GM23338 (cell line): ENCODE results near the gene ZNF536. TPM values are rescaled to one million over a fixed set of nuclear protein-coding genes. Genes with fewer than 3 reads are reported as not detected.
A peak's percentile ranks its signal among the peaks of the same experiment; 100 is the strongest.

Experiments
- ATAC-seq: fragments of 200-7000 bp; cut with Tn5 transposase; 3 replicates; pipeline ENCODE4 v1.9.1; 2020
- DNase-seq: peaks from one replicate; pipeline ENCODE4 v3.0.0-alpha.2; 2015; ENCODE audit warnings: low spot score
- H2AFZ ChIP-seq: fragments of 200-600 bp; sonication (generic); 2 replicates; pipeline ENCODE4 v1.8.0; 2016; ENCODE audit warnings: antibody characterized with exemption, mild to moderate bottlenecking, moderate library complexity
- H3F3A ChIP-seq: fragments of 200-600 bp; sonication (generic); replicated peaks from 2 replicates; pipeline ENCODE4 v1.8.0; 2017; ENCODE audit warnings: antibody characterized with exemption, mixed run types, low read depth
- H3K27ac ChIP-seq: fragments of 200-600 bp; sonication (generic); 2 replicates; pipeline ENCODE4 v1.6.1; 2016; ENCODE audit warnings: low read depth
- H3K27me3 ChIP-seq: fragments of 200-600 bp; sonication (generic); 2 replicates; pipeline ENCODE4 v1.8.0; 2016; ENCODE audit warnings: mild to moderate bottlenecking, mixed run types, moderate library complexity; ENCODE audit not compliant: insufficient read depth
- H3K36me3 ChIP-seq: fragments of 200-600 bp; sonication (generic); 2 replicates; pipeline ENCODE4 v1.8.0; 2016; ENCODE audit warnings: mild to moderate bottlenecking; ENCODE audit not compliant: insufficient read depth
- H3K4me1 ChIP-seq: fragments of 200-600 bp; sonication (generic); 2 replicates; pipeline ENCODE4 v1.8.0; 2016; ENCODE audit warnings: mild to moderate bottlenecking, moderate library complexity; ENCODE audit not compliant: insufficient read depth
- H3K4me2 ChIP-seq: fragments of 200-600 bp; sonication (generic); 2 replicates; pipeline ENCODE4 v1.7.1; 2017; ENCODE audit warnings: mixed run types
- H3K4me3 ChIP-seq: fragments of 200-600 bp; sonication (generic); 2 replicates; pipeline ENCODE4 v1.6.1; 2016; ENCODE audit warnings: mixed run types
- H3K79me2 ChIP-seq: fragments of 200-600 bp; sonication (generic); replicated peaks from 2 replicates; pipeline ENCODE4 v1.8.0; 2017; ENCODE audit warnings: mild to moderate bottlenecking; ENCODE audit not compliant: insufficient read depth
- H3K9me2 ChIP-seq: fragments of 200-600 bp; sonication (generic); 2 replicates; pipeline ENCODE4 v1.8.0; 2017; ENCODE audit not compliant: insufficient read depth
- H4K20me1 ChIP-seq: fragments of 200-600 bp; sonication (generic); replicated peaks from 2 replicates; pipeline ENCODE4 v1.8.0; 2017; ENCODE audit warnings: mild to moderate bottlenecking; ENCODE audit not compliant: insufficient read depth
- H3K27ac Mint-ChIP-seq: 2 replicates; pipeline ENCODE4 v1.8.0; 2020; ENCODE audit warnings: inconsistent platforms, mild to moderate bottlenecking, moderate library complexity, mixed read lengths
- H3K27me3 Mint-ChIP-seq: 3 replicates; pipeline ENCODE4 v1.8.0; 2022; ENCODE audit warnings: low read depth, mild to moderate bottlenecking, moderate library complexity, mixed read lengths, inconsistent platforms; ENCODE audit not compliant: insufficient read depth, poor library complexity
- H3K36me3 Mint-ChIP-seq: 3 replicates; pipeline ENCODE4 v1.8.0; 2021; ENCODE audit warnings: low read depth, mild to moderate bottlenecking, inconsistent platforms, moderate library complexity, mixed read lengths
- H3K4me1 Mint-ChIP-seq: 3 replicates; pipeline ENCODE4 v1.8.0; 2020; ENCODE audit warnings: mild to moderate bottlenecking, inconsistent platforms, mixed read lengths
- H3K4me3 Mint-ChIP-seq: 3 replicates; pipeline ENCODE4 v1.8.0; 2021; ENCODE audit warnings: moderate library complexity, mild to moderate bottlenecking, inconsistent platforms, mixed read lengths
- H3K9me3 Mint-ChIP-seq: 3 replicates; pipeline ENCODE4 v1.8.0; 2020; ENCODE audit warnings: moderate library complexity, mild to moderate bottlenecking, inconsistent platforms, mixed read lengths
- EZH2 ChIP-seq: fragments of 200-600 bp; sonication (generic); IDR thresholded peaks from one replicate; pipeline ENCODE4 v1.8.0; 2017; ENCODE audit warnings: antibody characterized with exemption, mild to moderate bottlenecking, low read depth; ENCODE audit not compliant: unreplicated experiment
- JUNB ChIP-seq: IDR thresholded peaks from one replicate; pipeline ENCODE4 v1.6.1; 2016; ENCODE audit warnings: antibody characterized with exemption; ENCODE audit not compliant: unreplicated experiment
- POLR2AphosphoS5 ChIP-seq: IDR thresholded peaks from 2 replicates; pipeline ENCODE4 v1.6.1; 2016; ENCODE audit warnings: antibody characterized with exemption, low read depth
- REST ChIP-seq: IDR thresholded peaks from one replicate; pipeline ENCODE4 v1.6.1; 2018; ENCODE audit warnings: antibody characterized with exemption; ENCODE audit not compliant: unreplicated experiment
- STAT1 ChIP-seq: IDR thresholded peaks from one replicate; pipeline ENCODE4 v1.6.1; 2016; ENCODE audit warnings: antibody characterized with exemption; ENCODE audit not compliant: unreplicated experiment
- ZNF114 ChIP-seq: fragments of 250-450 bp; sonication (Bioruptor Pico); IDR thresholded peaks from 2 replicates; pipeline ENCODE4 v1.5.0; 2020; ENCODE audit warnings: mild to moderate bottlenecking, moderate library complexity
- ZNF331 ChIP-seq: fragments of 250-450 bp; sonication (Bioruptor Pico); IDR thresholded peaks from 2 replicates; pipeline ENCODE4 v1.5.0; 2020; ENCODE audit warnings: low read depth, mild to moderate bottlenecking, moderate library complexity
- polyA plus RNA-seq: library from polyadenylated mRNA; unstranded; fragments of >200 nt; fragmentation: Nextera tagmentation; extraction: Ambion mirVana; gene quantifications from 2 replicates; pipeline ENCODE4 v1.2.1, GENCODE V29; 2016
- total RNA-seq: library from RNA; depleted of rRNA; stranded (reverse); fragments of >200 nt; shearing (Covaris generic); gene quantifications from 2 replicates; pipeline ENCODE4 v1.2.3, GENCODE V29; 2014
- TF ChIP-seq, protein P1 (sequence below): IDR thresholded peaks from 2 replicates; pipeline ENCODE4 v1.6.1; 2016; ENCODE audit warnings: antibody characterized with exemption
- TF ChIP-seq, protein P2 (sequence below), 2 experiments: fragments of 200-600 bp in 1 of 2; sonication (generic) in 1 of 2; conservative IDR thresholded peaks; 2 replicates each; pipeline versions ENCODE4 v1.5.1 to v1.6.1; 2016 to 2017; ENCODE audit warnings: antibody characterized with exemption in 2 of 2, low read depth in 2 of 2, mild to moderate bottlenecking in 2 of 2, moderate library complexity in 1 of 2

ZNF536 gene
- total and polyA plus RNA-seq, 2 experiments from 2014 or later, result 0.07 TPM; not detected in 1

DNA sequence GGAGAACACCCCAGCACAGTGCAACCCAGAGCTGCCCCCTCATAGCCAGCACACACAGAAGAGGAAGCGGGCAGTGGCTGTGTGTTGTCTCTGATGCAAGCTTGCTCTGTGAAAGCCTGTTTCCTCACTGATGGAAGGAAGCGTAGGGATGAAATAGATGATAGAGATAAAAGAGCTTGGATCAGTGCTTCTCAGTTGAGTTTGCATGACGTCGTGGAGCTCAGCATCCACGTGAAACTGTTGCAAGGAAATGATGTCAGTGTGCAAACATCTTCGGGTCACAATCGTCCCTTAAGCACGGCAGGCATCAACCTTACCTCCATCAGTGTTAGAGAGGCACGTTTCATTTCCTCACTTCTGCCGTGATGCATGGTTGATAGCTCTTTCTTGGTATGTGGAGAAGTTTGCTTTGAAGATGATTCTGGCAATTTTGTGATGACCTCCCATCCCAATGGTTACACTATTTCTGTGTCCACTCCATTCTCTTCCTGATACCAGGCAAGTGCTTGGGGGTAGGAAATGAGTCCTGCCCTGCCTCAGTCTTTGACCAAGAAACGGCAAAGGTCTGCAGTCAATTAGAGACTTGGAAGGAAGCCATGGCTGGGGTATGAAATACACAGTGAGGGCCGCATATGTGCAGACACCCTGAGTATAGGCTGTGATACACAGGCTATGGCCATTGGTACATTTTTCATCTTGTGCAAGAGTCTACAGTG lies 183.0 kb downstream of the ZNF536 start (continued):
- no peak for TF ChIP-seq REST
- no peak for TF ChIP-seq ZNF331 (CRISPR knock-in tag)
- TF ChIP-seq ZNF114 (CRISPR knock-in tag), result no peak
- TF ChIP-seq JUNB, result no peak
- TF ChIP-seq EZH2, result no peak
- TF ChIP-seq STAT1, result no peak
- TF ChIP-seq, protein P1, sequence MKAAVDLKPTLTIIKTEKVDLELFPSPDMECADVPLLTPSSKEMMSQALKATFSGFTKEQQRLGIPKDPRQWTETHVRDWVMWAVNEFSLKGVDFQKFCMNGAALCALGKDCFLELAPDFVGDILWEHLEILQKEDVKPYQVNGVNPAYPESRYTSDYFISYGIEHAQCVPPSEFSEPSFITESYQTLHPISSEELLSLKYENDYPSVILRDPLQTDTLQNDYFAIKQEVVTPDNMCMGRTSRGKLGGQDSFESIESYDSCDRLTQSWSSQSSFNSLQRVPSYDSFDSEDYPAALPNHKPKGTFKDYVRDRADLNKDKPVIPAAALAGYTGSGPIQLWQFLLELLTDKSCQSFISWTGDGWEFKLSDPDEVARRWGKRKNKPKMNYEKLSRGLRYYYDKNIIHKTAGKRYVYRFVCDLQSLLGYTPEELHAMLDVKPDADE, result no peak
- no peak for TF ChIP-seq POLR2AphosphoS5

- Histone ChIP-seq H3K27ac (no peak overlapping the region), H3K9me2 (peaks cover 14% of the 10 kb centered on the region; the same call in 1 of the 2 replicates), H3K36me3 (no peaks in the 10 kb centered on the region), H2AFZ (peak overlapping the region; percentile 59; the same call in 1 of the 2 replicates), H3K4me2 (no peak overlapping the region), H3F3A (0 out of 2 replicates have a peak, but pooled peaks cover 2% of the 10 kb centered on the region), H3K79me2 (no peaks in the 10 kb centered on the region), H3K4me1 (peaks cover 36% of the 10 kb centered on the region), H3K4me3 (no peak overlapping the region), H4K20me1 (no peaks in the 10 kb centered on the region), H3K27me3 (no peaks in the 10 kb centered on the region)
- Mint-ChIP-seq H3K9me3 (no peaks in the 10 kb centered on the region), H3K4me1 (peaks cover 58% of the 10 kb centered on the region), H3K27me3 (peaks cover 14% of the 10 kb centered on the region), H3K4me3 (no peak overlapping the region), H3K27ac (no peak overlapping the region), H3K36me3 (no peaks in the 10 kb centered on the region)
- DNase-seq, result no peak
- no peak for ATAC-seq
- TF ChIP-seq POLR2AphosphoS5, result no peak
Observed at GRCh38 chr19:30555791-30556110, 183.6 kb downstream of the ZNF536 start.

GRCh38 chr19:30556230-30556711 lies 184.1 kb downstream of the ZNF536 start:
- Mint-ChIP-seq H3K27me3 (peaks cover 13% of the 10 kb centered on the region), H3K4me3 (no peak overlapping the region), H3K4me1 (peaks cover 52% of the 10 kb centered on the region), H3K27ac (no peak overlapping the region), H3K36me3 (no peaks in the 10 kb centered on the region), H3K9me3 (no peaks in the 10 kb centered on the region)
- Histone ChIP-seq H3F3A (0 out of 2 replicates have a peak, but pooled peaks cover 2% of the 10 kb centered on the region), H3K27me3 (no peaks in the 10 kb centered on the region), H3K4me1 (peaks cover 36% of the 10 kb centered on the region), H3K4me3 (no peak overlapping the region), H2AFZ (peak overlapping the region; percentile 59; the same call in 1 of the 2 replicates), H3K9me2 (peaks cover 18% of the 10 kb centered on the region), H3K4me2 (no peak overlapping the region), H3K79me2 (no peaks in the 10 kb centered on the region), H4K20me1 (no peaks in the 10 kb centered on the region), H3K36me3 (no peaks in the 10 kb centered on the region), H3K27ac (no peak overlapping the region)
- peak; percentile 55 for DNase-seq
- TF ChIP-seq ZNF331 (CRISPR knock-in tag) (no peak), POLR2AphosphoS5 (no peak)
- TF ChIP-seq, protein P2, sequence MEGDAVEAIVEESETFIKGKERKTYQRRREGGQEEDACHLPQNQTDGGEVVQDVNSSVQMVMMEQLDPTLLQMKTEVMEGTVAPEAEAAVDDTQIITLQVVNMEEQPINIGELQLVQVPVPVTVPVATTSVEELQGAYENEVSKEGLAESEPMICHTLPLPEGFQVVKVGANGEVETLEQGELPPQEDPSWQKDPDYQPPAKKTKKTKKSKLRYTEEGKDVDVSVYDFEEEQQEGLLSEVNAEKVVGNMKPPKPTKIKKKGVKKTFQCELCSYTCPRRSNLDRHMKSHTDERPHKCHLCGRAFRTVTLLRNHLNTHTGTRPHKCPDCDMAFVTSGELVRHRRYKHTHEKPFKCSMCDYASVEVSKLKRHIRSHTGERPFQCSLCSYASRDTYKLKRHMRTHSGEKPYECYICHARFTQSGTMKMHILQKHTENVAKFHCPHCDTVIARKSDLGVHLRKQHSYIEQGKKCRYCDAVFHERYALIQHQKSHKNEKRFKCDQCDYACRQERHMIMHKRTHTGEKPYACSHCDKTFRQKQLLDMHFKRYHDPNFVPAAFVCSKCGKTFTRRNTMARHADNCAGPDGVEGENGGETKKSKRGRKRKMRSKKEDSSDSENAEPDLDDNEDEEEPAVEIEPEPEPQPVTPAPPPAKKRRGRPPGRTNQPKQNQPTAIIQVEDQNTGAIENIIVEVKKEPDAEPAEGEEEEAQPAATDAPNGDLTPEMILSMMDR (conservative IDR thresholded peaks at IDR 0.05; ENCODE audit: low read depth in 2 of 2), result peak; percentile 22 to 34; a peak in 3 of 4 replicates
- peak; percentile 78 for ATAC-seq
